Testis (tissue), 3 donors: ENCODE data around the gene CFAP410. TPM values are rescaled to one million over a fixed set of nuclear protein-coding genes. Genes with fewer than 3 reads are reported as not detected.
"Not testable (repeated sequence)": the region's sequence is repeated elsewhere in the genome, so short reads cannot be mapped to it uniquely, and the experiment has no call there.

Experiments used
- DNase-seq: peaks from one replicate; pipeline ENCODE4 v3.0.0-alpha.2; 2019
- H3K27ac ChIP-seq, 2 donors: fragments of 200-600 bp; sonication (generic); one replicate each; pipeline ENCODE4 v1.5.1; 2019
- H3K27me3 ChIP-seq: fragments of 200-600 bp; sonication (generic); one replicate; pipeline ENCODE4 v1.5.1; 2019
- H3K36me3 ChIP-seq: fragments of 200-600 bp; sonication (generic); one replicate; pipeline ENCODE4 v1.5.1; 2017; ENCODE audit warnings: low read depth; ENCODE audit errors: missing control alignments
- H3K4me1 ChIP-seq: fragments of 200-600 bp; sonication (generic); one replicate; pipeline ENCODE4 v1.5.1; 2019
- H3K4me3 ChIP-seq, 2 donors: fragments of 200-600 bp; sonication (generic); one replicate each; pipeline ENCODE4 v1.5.1; 2017 to 2019
- H3K9me3 ChIP-seq: fragments of 200-600 bp; sonication (generic); one replicate; pipeline ENCODE4 v1.5.1; 2017
- CTCF ChIP-seq, 3 experiments: fragments of 450-650 bp in 2 of 3; fragments of 200-600 bp in 1 of 3; sonication (generic) in 1 of 3; IDR thresholded peaks; one replicate each; pipeline ENCODE4 v1.5.1; 2016 to 2019; ENCODE audit warnings: antibody characterized with exemption in 3 of 3, mild to moderate bottlenecking in 2 of 3, moderate library complexity in 1 of 3
- POLR2A ChIP-seq: fragments of 450-650 bp; IDR thresholded peaks from one replicate; pipeline ENCODE4 v1.6.1; 2017; ENCODE audit warnings: antibody characterized with exemption, mild to moderate bottlenecking, moderate library complexity
- WGBS, 2 donors: methylation state at CpG; one replicate each; pipeline ENCODE4 v1.1.5; 2018; 5-methylcytosine and 5-hydroxymethylcytosine counted together
- intact Hi-C: fragments of 100-400 bp; cut with DNase I; formaldehyde crosslinking; loops from one replicate; pipeline ENCODE4 v1.15.1; 2023; ENCODE audit warnings: low total_unique reads
- polyA plus RNA-seq: library from polyadenylated mRNA; stranded (reverse); fragments of 350-450 nt; fragmentation: Illumina TruSeq; extraction: RNeasy Lipid Tissue Mini Kit (QIAGEN cat#74804); gene quantifications from one replicate; pipeline ENCODE4 v1.2.3, GENCODE V29; 2014; ENCODE audit warnings: low read depth, low replicate concordance; ENCODE audit not compliant: insufficient read depth
- total RNA-seq, 2 donors: library from RNA; depleted of rRNA; stranded (reverse); fragments of >200 nt; gene quantifications; one replicate each; pipeline ENCODE4 v1.2.3, GENCODE V29; 2016

CFAP410 gene
- total and polyA plus RNA-seq, 3 donors from 2014 or later = 40.8 to 81.6 (median 71.7) TPM

- no peak overlapping the region for H3K4me3 ChIP-seq
Measured at GRCh38 chr21:44348861-44349260, 9.7 kb upstream of the CFAP410 start.

GRCh38 chr21:44347911-44348451 is 8.8 kb upstream of the CFAP410 start:
- Histone ChIP-seq H3K36me3 (no peaks in the 10 kb centered on the region), H3K9me3 (no peaks in the 10 kb centered on the region), H3K27ac (no peak overlapping the region), H3K4me3 (no peak overlapping the region), H3K27me3 (no peaks in the 10 kb centered on the region), H3K4me1 (no peaks in the 10 kb centered on the region)
- intact Hi-C loops = no loop called here
- 72 to 77% methylated on average over 16 to 22 of the region's 22 CpGs for WGBS, 2 donors
- TF ChIP-seq CTCF (IDR thresholded peaks at IDR 0.05) = no peak
- TF ChIP-seq POLR2A = no peak
- no peak for DNase-seq

More at GRCh38 chr21:44348861-44349260, 9.7 kb upstream of the CFAP410 start:
- H3K36me3 ChIP-seq = no peaks in the 10 kb centered on the region
- intact Hi-C loops = no loop called here
- H3K4me1 ChIP-seq = no peaks in the 10 kb centered on the region
- 94 to 96% methylated on average over 9 to 19 of the region's 19 CpGs for WGBS, 2 donors
- H3K27me3 ChIP-seq = no peaks in the 10 kb centered on the region
- TF ChIP-seq POLR2A (no peak), CTCF (IDR thresholded peaks at IDR 0.05) (no peak)
- H3K9me3 ChIP-seq = no peaks in the 10 kb centered on the region
- H3K27ac ChIP-seq = no peak overlapping the region
- DNase-seq = no peak

DNA sequence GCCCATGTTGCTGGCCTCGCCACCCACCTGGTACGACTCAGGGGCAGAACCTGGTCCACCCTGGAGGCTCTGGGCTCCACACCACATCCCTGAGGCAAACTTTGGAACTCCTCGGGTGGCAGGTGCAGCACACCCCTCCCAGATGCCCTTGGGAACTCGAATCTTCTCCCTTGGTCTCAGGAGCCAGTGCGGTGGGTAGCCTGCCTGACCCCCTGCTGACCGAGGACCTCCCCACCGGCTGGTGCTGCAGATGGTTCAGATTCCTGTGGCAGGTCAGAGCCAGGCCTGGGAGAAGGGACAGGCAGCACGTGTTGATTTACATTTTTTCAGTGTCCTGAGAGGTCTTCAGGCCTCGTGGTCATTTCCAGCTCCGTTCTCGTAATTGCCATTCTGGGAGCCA is 6.3 kb upstream of the CFAP410 start:
- no peak for TF ChIP-seq POLR2A
- TF ChIP-seq CTCF (IDR thresholded peaks at IDR 0.05) = no peak
- H3K4me1 ChIP-seq = peaks cover 5% of the 10 kb centered on the region
- no peaks in the 10 kb centered on the region for H3K9me3 ChIP-seq
- no peaks in the 10 kb centered on the region for H3K36me3 ChIP-seq
- H3K4me3 ChIP-seq = no peak overlapping the region
- no peak for DNase-seq
- intact Hi-C loops = no loop called here
- no peak overlapping the region for H3K27ac ChIP-seq
- H3K27me3 ChIP-seq = no peaks in the 10 kb centered on the region
- 55 to 82% methylated on average over 6 to 11 of the region's 11 CpGs for WGBS, 2 donors

GRCh38 chr21:44344541-44345183 is 5.5 kb upstream of the CFAP410 start:
- H3K27me3 ChIP-seq = no peaks in the 10 kb centered on the region
- H3K4me1 ChIP-seq = peaks cover 13% of the 10 kb centered on the region
- no peak for DNase-seq
- WGBS, 2 donors = 84 to 92% methylated on average over 12 to 17 of the region's 17 CpGs
- no peaks in the 10 kb centered on the region for H3K36me3 ChIP-seq
- H3K9me3 ChIP-seq = no peaks in the 10 kb centered on the region
- no peak overlapping the region for H3K27ac ChIP-seq
- intact Hi-C loops = no loop called here
- H3K4me3 ChIP-seq = no peak overlapping the region
- no peak for TF ChIP-seq CTCF (IDR thresholded peaks at IDR 0.05)
- TF ChIP-seq POLR2A = no peak

DNA sequence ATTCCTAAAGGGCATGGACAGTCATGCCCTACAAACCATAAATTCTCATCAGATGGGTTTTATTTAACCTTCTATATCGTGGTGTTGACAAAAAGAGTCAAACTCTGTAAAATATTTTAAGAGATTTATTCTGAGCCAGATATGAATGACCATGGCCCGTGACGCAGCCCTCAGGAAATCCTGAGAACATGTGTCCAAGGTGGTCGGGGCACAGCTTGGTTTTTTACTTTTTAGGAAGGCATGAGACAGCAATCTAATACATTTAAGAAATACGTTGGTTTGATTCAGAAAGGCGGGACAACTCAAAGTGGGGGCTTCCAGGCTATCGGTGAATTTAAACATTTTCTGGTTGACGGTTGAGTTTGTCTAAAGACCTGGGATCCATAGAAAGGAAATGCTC is 3.8 kb upstream of the CFAP410 start:
- H3K36me3 ChIP-seq, intact Hi-C loops, DNase-seq, H3K4me3 ChIP-seq, H3K9me3 ChIP-seq, H3K27ac ChIP-seq, H3K27me3 ChIP-seq: not testable (repeated sequence)
- WGBS, 2 donors = 81 to 82% methylated on average over 8 of the region's 8 CpGs
- peaks cover 17% of the 10 kb centered on the region for H3K4me1 ChIP-seq

GRCh38 chr21:44341726-44342458 is 2.7 kb upstream of the CFAP410 start:
- H3K4me3 ChIP-seq, H3K27ac ChIP-seq, H3K9me3 ChIP-seq, H3K36me3 ChIP-seq, H3K27me3 ChIP-seq, DNase-seq, intact Hi-C loops: not testable (repeated sequence)
- peaks cover 26% of the 10 kb centered on the region for H3K4me1 ChIP-seq
- 73 to 80% methylated on average over 12 of the region's 12 CpGs for WGBS, 2 donors
